Vagina (tissue), 2 donors: ENCODE measurements around the gene CATSPER3. TPM values are rescaled to one million over a fixed set of nuclear protein-coding genes. Genes with fewer than 3 reads are reported as not detected.

Experiments used
- DNase-seq, 2 donors: peaks; one replicate each; pipeline ENCODE4 v3.0.0-alpha.2; 2017; ENCODE audit errors: extremely low spot score in 2 of 2
- H3K27ac ChIP-seq: fragments of 200-600 bp; sonication (generic); one replicate; pipeline ENCODE4 v1.5.1; 2019
- H3K27me3 ChIP-seq: fragments of 200-600 bp; sonication (generic); one replicate; pipeline ENCODE4 v1.5.1; 2019
- H3K36me3 ChIP-seq, 2 donors: fragments of 200-600 bp; sonication (generic); one replicate each; pipeline ENCODE4 v1.5.1; 2017 to 2019
- H3K4me1 ChIP-seq: fragments of 200-600 bp; sonication (generic); one replicate; pipeline ENCODE4 v1.5.1; 2019
- H3K4me3 ChIP-seq, 2 donors: fragments of 200-600 bp; sonication (generic); 1 replicate in 1 of 2; 2 replicates in 1 of 2; pipeline ENCODE4 v1.5.1; 2016 to 2019
- H3K9me3 ChIP-seq: fragments of 200-600 bp; sonication (generic); one replicate; pipeline ENCODE4 v1.5.1; 2019
- POLR2A ChIP-seq, 2 donors: fragments of 450-650 bp; IDR thresholded peaks; one replicate each; pipeline ENCODE4 v1.6.1; 2017; ENCODE audit warnings: antibody characterized with exemption in 2 of 2, mild to moderate bottlenecking in 2 of 2, moderate library complexity in 2 of 2
- POLR2AphosphoS5 ChIP-seq, 2 donors: sonication (generic); formaldehyde crosslinking; IDR thresholded peaks; one replicate each; pipeline ENCODE4 v1.9.0; 2017; ENCODE audit warnings: antibody characterized with exemption in 2 of 2, mild to moderate bottlenecking in 2 of 2, low read depth in 1 of 2; ENCODE audit not compliant: insufficient read depth in 1 of 2
- intact Hi-C: fragments of 100-400 bp; cut with DNase I; formaldehyde crosslinking; loops from one replicate; pipeline ENCODE4 v1.15.1; 2023
- total RNA-seq: library from RNA; depleted of rRNA; stranded (reverse); fragments of >200 nt; gene quantifications from one replicate; pipeline ENCODE4 v1.2.3, GENCODE V29; 2016
- TF ChIP-seq, protein P1 (sequence below), 3 experiments: fragments of 450-650 bp in 2 of 3; fragments of 200-600 bp in 1 of 3; sonication (generic) in 1 of 3; IDR thresholded peaks; one replicate each; pipeline ENCODE4 v1.5.1; 2017 to 2019; ENCODE audit warnings: antibody characterized with exemption in 3 of 3, mild to moderate bottlenecking in 2 of 3, moderate library complexity in 2 of 3

The CATSPER3 gene
- total RNA-seq, 1 donor from 2014 or later = not detected

DNA sequence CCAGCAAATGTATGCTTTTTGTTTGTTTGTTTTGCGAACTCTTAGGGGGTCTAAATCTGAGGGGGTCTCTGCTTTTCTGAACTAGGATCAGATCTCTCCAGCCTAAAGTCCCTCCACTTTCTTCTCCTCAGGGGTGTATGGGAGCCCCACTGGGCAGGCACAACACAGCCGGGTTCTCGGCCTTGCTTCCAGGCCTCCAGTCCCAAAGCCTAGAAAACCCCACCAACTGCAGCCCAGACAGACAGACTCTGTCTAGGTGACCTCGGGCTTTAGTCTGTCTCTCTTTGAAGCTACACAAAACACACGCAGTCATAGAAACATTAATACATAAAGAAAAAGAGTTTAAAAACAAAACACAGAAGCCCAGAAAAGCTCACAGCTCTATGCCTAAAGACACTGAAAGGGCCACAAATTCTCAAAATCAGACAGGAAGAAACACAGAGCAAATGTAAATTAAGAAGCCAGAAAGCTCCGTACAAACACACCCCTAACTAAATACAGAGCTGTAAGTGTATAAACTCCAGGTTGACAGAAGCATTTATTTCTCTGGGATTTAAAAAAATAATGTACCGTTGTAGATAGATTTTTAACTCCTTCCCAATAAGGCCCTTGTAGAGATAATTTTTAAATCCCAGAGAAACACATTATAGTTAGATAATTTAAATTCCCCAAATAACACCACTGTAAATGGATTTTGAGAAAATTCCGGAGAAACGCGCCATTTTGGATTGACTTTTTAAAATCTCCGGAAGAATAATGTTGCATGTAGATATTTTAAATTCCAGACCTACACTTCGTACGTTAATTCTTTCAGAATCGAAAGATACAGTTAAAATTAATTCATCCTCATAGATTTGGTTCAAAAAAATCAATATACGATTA, 64.3 kb downstream of the CATSPER3 start:
- Histone ChIP-seq H3K4me3 (peak overlapping the region; percentile 32 to 57), H3K4me1 (peaks cover 44% of the 10 kb centered on the region), H3K27me3 (peaks cover 22% of the 10 kb centered on the region), H3K9me3 (no peaks in the 10 kb centered on the region), H3K27ac (peak overlapping the region; percentile 95), H3K36me3 (no peaks in the 10 kb centered on the region)
- intact Hi-C loops = no loop called here
- TF ChIP-seq POLR2AphosphoS5 (IDR thresholded peaks at IDR 0.05; ENCODE audit: insufficient read depth in 1 of 2, low read depth in 1 of 2) = no peak
- no peak for TF ChIP-seq POLR2A (IDR thresholded peaks at IDR 0.05)
- TF ChIP-seq, protein P1, sequence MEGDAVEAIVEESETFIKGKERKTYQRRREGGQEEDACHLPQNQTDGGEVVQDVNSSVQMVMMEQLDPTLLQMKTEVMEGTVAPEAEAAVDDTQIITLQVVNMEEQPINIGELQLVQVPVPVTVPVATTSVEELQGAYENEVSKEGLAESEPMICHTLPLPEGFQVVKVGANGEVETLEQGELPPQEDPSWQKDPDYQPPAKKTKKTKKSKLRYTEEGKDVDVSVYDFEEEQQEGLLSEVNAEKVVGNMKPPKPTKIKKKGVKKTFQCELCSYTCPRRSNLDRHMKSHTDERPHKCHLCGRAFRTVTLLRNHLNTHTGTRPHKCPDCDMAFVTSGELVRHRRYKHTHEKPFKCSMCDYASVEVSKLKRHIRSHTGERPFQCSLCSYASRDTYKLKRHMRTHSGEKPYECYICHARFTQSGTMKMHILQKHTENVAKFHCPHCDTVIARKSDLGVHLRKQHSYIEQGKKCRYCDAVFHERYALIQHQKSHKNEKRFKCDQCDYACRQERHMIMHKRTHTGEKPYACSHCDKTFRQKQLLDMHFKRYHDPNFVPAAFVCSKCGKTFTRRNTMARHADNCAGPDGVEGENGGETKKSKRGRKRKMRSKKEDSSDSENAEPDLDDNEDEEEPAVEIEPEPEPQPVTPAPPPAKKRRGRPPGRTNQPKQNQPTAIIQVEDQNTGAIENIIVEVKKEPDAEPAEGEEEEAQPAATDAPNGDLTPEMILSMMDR (IDR thresholded peaks at IDR 0.05) = no peak
- no peak for DNase-seq

- Histone ChIP-seq H3K27ac (peak overlapping the region; percentile 95), H3K36me3 (no peaks in the 10 kb centered on the region), H3K9me3 (no peaks in the 10 kb centered on the region), H3K27me3 (peaks cover 19% of the 10 kb centered on the region), H3K4me3 (peak overlapping the region; percentile 43 to 57), H3K4me1 (peaks cover 44% of the 10 kb centered on the region)
- intact Hi-C loops = no loop called here
- TF ChIP-seq POLR2A (IDR thresholded peaks at IDR 0.05) (no peak), POLR2AphosphoS5 (IDR thresholded peaks at IDR 0.05; ENCODE audit: insufficient read depth in 1 of 2, low read depth in 1 of 2) (no peak)
- TF ChIP-seq, protein P1 (IDR thresholded peaks at IDR 0.05) = no peak
- DNase-seq = no peak
Measured at GRCh38 chr5:135032695-135032998, 64.9 kb downstream of the CATSPER3 start.

DNA sequence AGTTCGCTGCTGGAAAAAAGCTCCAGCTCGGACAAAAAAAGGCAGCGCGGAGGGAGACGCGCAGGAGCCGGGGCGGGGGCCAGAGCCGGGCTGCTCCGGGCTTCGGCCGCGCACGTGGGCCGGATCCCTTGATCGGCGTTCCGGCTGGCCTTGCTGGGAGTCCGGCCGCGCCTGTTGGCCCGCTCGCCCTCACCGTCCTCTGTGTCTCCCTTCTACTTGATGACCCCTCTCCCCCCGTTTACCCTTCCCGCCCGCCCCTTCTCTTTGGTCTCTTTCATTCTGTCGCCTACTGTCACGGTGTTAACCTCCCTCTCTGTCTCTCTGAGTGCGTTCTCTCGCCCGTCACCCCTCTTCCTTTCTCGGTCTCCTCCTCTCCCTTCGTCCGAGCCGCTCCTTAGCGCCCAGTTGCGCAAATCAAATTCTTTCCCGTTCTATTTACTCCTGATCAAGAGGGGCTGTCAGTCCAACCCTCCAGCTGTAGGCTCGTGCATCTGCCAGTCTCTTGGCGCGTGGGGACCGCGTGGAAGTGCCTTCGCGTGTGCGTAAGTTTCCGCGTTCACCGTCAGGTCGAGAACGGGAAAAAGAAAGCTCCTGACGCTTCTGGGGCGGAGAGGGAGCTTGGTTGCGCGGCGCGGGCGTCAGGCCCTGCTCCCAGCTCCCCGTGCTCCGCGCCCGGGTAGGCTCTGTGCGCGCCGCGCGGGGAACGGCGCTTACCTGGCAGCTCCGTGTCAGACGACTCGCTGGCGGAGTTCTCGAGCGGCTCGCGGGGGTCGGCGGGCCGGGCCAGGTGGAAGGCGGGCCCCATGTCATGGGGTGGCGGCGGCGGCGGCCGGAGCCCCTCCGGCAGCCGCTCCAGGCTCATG, 65.5 kb downstream of the CATSPER3 start:
- intact Hi-C loops = no loop called here
- H3K27me3 ChIP-seq = peaks cover 19% of the 10 kb centered on the region
- no peaks in the 10 kb centered on the region for H3K36me3 ChIP-seq
- no peak for DNase-seq
- peak overlapping the region; percentile 43 to 57 for H3K4me3 ChIP-seq
- peak overlapping the region; percentile 95 for H3K27ac ChIP-seq
- TF ChIP-seq POLR2AphosphoS5 (IDR thresholded peaks at IDR 0.05; ENCODE audit: insufficient read depth in 1 of 2, low read depth in 1 of 2) = peak in 1 of 2 donors; percentile 36
- TF ChIP-seq, protein P1 (IDR thresholded peaks at IDR 0.05) = no peak
- TF ChIP-seq POLR2A (IDR thresholded peaks at IDR 0.05) = no peak
- peaks cover 44% of the 10 kb centered on the region for H3K4me1 ChIP-seq
- H3K9me3 ChIP-seq = no peaks in the 10 kb centered on the region

- Histone ChIP-seq H3K27ac (peak within 1 kb of the TSS; percentile 95), H3K4me1 (peaks cover 48% of the 10 kb centered on the region), H3K4me3 (peak within 1 kb of the TSS; percentile 43 to 57), H3K27me3 (peaks cover 20% of the 10 kb centered on the region), H3K36me3 (no peaks in the 10 kb centered on the region), H3K9me3 (no peaks in the 10 kb centered on the region)
- DNase-seq = no peak
- TF ChIP-seq POLR2A (IDR thresholded peaks at IDR 0.05) (no peak), POLR2AphosphoS5 (IDR thresholded peaks at IDR 0.05; ENCODE audit: insufficient read depth in 1 of 2, low read depth in 1 of 2) (no peak)
- TF ChIP-seq, protein P1 (IDR thresholded peaks at IDR 0.05) = no peak
- intact Hi-C loops = no loop called here
Measured at GRCh38 chr5:135033901-135034235, 66.2 kb downstream of the CATSPER3 start, which contains the start of gene PITX1. TSS of gene PITX1 (minus strand) at chr5:135034228. CDS start at chr5:135033881, 347 bp downstream.
